Measurements from ENCODE around the gene ZMIZ1.
A peak's percentile ranks its signal among the peaks of the same experiment; 100 is the strongest.

ZMIZ1 gene

GRCh38 chr10:79149345-79149661 lies 80.5 kb downstream of the ZMIZ1 start:
- Histone ChIP-seq H3F3A (ENCODE audit: low read depth) (no peaks in the 10 kb centered on the region), H3K4me3 (ENCODE audit: low read length, poor library complexity, severe bottlenecking) (no peak overlapping the region), H3K9ac (ENCODE audit: low read depth, low read length, poor library complexity, severe bottlenecking) (peak overlapping the region; percentile 59), H3K9me2 (replicated peaks; ENCODE audit: low read depth, low read length) (no peaks in the 10 kb centered on the region), H3K9me3 (ENCODE audit: insufficient read depth, low read depth, low read length) (no peaks in the 10 kb centered on the region), H3K27me3 (ENCODE audit: insufficient read depth, low read length, poor library complexity, severe bottlenecking) (no peaks in the 10 kb centered on the region), H3K4me2 (ENCODE audit: low read depth, low read length, poor library complexity, severe bottlenecking) (peak overlapping the region; percentile 50), H3K79me2 (ENCODE audit: insufficient read depth, low read length) (peaks cover 100% of the 10 kb centered on the region), H4K20me1 (ENCODE audit: insufficient read depth, low read length, poor library complexity, severe bottlenecking) (peaks cover 28% of the 10 kb centered on the region), H3K36me3 (ENCODE audit: insufficient read depth, low read length) (peaks cover 70% of the 10 kb centered on the region; the same call in 1 of the 2 replicates), H2AFZ (ENCODE audit: low read length) (no peak overlapping the region), H3K4me1 (ENCODE audit: insufficient read depth, low read length, poor library complexity, severe bottlenecking) (peaks cover 73% of the 10 kb centered on the region)
- TF ChIP-seq EZH2phosphoT487 (IDR thresholded peaks at IDR 0.05; ENCODE audit: borderline replicate concordance), result no peak
- TF ChIP-seq CTCF (conservative IDR thresholded peaks at IDR 0.05; ENCODE audit: low read length), result no peak

GRCh38 chr10:79149662-79150443 lies 81.1 kb downstream of the ZMIZ1 start:
- Histone ChIP-seq H2AFZ (ENCODE audit: low read length) (no peak overlapping the region), H4K20me1 (ENCODE audit: insufficient read depth, low read length, poor library complexity, severe bottlenecking) (peaks cover 31% of the 10 kb centered on the region), H3K4me2 (ENCODE audit: low read depth, low read length, poor library complexity, severe bottlenecking) (peak overlapping the region; percentile 50), H3K9ac (ENCODE audit: low read depth, low read length, poor library complexity, severe bottlenecking) (peak overlapping the region; percentile 62), H3K36me3 (ENCODE audit: insufficient read depth, low read length) (peaks cover 70% of the 10 kb centered on the region; the same call in 1 of the 2 replicates), H3K79me2 (ENCODE audit: insufficient read depth, low read length) (peaks cover 100% of the 10 kb centered on the region), H3K4me3 (ENCODE audit: low read length, poor library complexity, severe bottlenecking) (peak overlapping the region; percentile 1), H3K4me1 (ENCODE audit: insufficient read depth, low read length, poor library complexity, severe bottlenecking) (peaks cover 68% of the 10 kb centered on the region), H3K27me3 (ENCODE audit: insufficient read depth, low read length, poor library complexity, severe bottlenecking) (no peaks in the 10 kb centered on the region), H3K9me2 (replicated peaks; ENCODE audit: low read depth, low read length) (no peaks in the 10 kb centered on the region), H3K9me3 (ENCODE audit: insufficient read depth, low read depth, low read length) (no peaks in the 10 kb centered on the region), H3F3A (ENCODE audit: low read depth) (no peaks in the 10 kb centered on the region)
- TF ChIP-seq CTCF (conservative IDR thresholded peaks at IDR 0.05; ENCODE audit: low read length) (no peak), EZH2phosphoT487 (IDR thresholded peaks at IDR 0.05; ENCODE audit: borderline replicate concordance) (no peak)

GRCh38 chr10:79150444-79150754 lies 81.6 kb downstream of the ZMIZ1 start:
- Histone ChIP-seq H3K9me2 (replicated peaks; ENCODE audit: low read depth, low read length) (no peaks in the 10 kb centered on the region), H3K4me1 (ENCODE audit: insufficient read depth, low read length, poor library complexity, severe bottlenecking) (peaks cover 66% of the 10 kb centered on the region), H3K9me3 (ENCODE audit: insufficient read depth, low read depth, low read length) (no peaks in the 10 kb centered on the region), H3K4me2 (ENCODE audit: low read depth, low read length, poor library complexity, severe bottlenecking) (peak overlapping the region; percentile 50), H3K27me3 (ENCODE audit: insufficient read depth, low read length, poor library complexity, severe bottlenecking) (no peaks in the 10 kb centered on the region), H3K79me2 (ENCODE audit: insufficient read depth, low read length) (peaks cover 100% of the 10 kb centered on the region), H4K20me1 (ENCODE audit: insufficient read depth, low read length, poor library complexity, severe bottlenecking) (peaks cover 36% of the 10 kb centered on the region), H3K36me3 (ENCODE audit: insufficient read depth, low read length) (peaks cover 65% of the 10 kb centered on the region; the same call in 1 of the 2 replicates), H3F3A (ENCODE audit: low read depth) (no peaks in the 10 kb centered on the region), H3K4me3 (ENCODE audit: low read length, poor library complexity, severe bottlenecking) (peak overlapping the region; percentile 1), H2AFZ (ENCODE audit: low read length) (no peak overlapping the region), H3K9ac (ENCODE audit: low read depth, low read length, poor library complexity, severe bottlenecking) (peak overlapping the region; percentile 62)
- no peak for TF ChIP-seq CTCF (conservative IDR thresholded peaks at IDR 0.05; ENCODE audit: low read length)
- TF ChIP-seq EZH2phosphoT487 (IDR thresholded peaks at IDR 0.05; ENCODE audit: borderline replicate concordance), result no peak

Data from Loucy (cell line).